Mucosa of stomach (tissue), 1 donor: ENCODE results near the gene SLC34A2.

Experiments used
- H3K27me3 ChIP-seq: one replicate; pipeline ENCODE4 v1.7.0; 2013; ENCODE audit warnings: mild to moderate bottlenecking, low read length; ENCODE audit not compliant: control insufficient read depth, insufficient read depth
- H3K36me3 ChIP-seq: one replicate; pipeline ENCODE4 v1.7.0; 2013; ENCODE audit warnings: low read length; ENCODE audit not compliant: control insufficient read depth, insufficient read depth
- H3K4me1 ChIP-seq: one replicate; pipeline ENCODE4 v1.7.0; 2013; ENCODE audit warnings: mild to moderate bottlenecking, low read length; ENCODE audit not compliant: control insufficient read depth, insufficient read depth
- H3K4me3 ChIP-seq: one replicate; pipeline ENCODE4 v1.7.0; 2013; ENCODE audit warnings: low read length
- H3K9ac ChIP-seq: one replicate; pipeline ENCODE4 v1.7.0; 2013; ENCODE audit warnings: mild to moderate bottlenecking, low read length, moderate library complexity
- H3K9me3 ChIP-seq: one replicate; pipeline ENCODE4 v1.7.0; 2013; ENCODE audit warnings: mild to moderate bottlenecking, low read length, moderate library complexity; ENCODE audit not compliant: control insufficient read depth
- donor health status: Pancreatic carcinoma.

Gene SLC34A2

DNA sequence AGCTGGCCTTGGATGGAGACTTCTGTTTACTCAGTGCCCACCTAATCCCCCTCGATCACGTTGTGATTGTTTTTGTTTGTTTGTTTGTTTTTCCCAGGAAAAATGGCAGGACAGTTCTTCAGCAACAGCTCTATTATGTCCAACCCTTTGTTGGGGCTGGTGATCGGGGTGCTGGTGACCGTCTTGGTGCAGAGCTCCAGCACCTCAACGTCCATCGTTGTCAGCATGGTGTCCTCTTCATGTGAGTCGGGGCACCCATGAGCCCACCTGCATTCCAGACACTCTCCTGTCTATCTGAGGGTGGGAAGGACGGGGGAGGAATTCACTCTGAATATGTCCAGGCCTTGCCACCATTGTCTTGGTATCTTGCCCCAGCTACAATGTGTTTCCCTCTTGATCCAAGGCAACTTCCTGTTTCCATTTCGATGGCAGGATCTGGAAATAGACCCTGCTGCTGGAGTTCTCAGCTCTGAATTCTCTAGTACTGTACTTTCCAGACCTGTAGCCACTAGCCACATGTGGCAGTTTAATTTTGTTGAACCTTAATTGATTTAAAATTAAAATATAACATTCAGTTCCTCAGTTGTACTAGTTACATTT is 10.5 kb downstream of the SLC34A2 start:
- no peak overlapping the region for H3K9ac ChIP-seq
- no peaks in the 10 kb centered on the region for H3K36me3 ChIP-seq
- H3K9me3 ChIP-seq, result no peaks in the 10 kb centered on the region
- no peaks in the 10 kb centered on the region for H3K27me3 ChIP-seq
- no peaks in the 10 kb centered on the region for H3K4me1 ChIP-seq
- H3K4me3 ChIP-seq, result no peak overlapping the region

DNA sequence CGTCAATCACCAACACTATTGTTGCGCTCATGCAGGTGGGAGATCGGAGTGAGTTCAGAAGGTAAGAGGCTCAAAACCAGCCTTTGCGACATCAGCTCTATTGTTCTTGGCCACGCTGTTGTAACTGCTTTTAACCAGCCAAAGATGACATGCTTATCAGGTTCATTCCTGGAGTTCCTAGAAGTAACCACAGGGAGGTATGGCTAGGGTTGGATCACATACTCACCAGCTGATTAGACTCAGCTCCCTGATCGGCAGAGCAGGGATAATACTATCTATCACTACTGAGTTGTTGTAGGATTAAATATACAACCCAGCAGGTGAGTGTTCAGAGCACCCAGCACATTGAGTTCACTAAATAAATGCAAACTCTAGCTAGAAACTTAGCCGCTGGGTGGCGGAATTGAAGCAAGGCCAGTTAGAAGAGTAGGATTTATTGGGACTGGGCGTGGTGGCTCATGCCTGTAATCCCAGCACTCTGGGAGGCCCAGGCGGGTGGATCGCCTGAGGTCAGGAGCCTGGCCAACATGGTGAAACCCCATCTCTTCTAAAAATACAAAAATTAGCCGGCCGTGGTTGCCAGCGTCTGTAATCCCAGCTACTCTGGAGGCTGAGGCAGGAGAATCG is 12.4 kb downstream of the SLC34A2 start:
- no peak overlapping the region for H3K4me3 ChIP-seq
- no peak overlapping the region for H3K9ac ChIP-seq
- no peaks in the 10 kb centered on the region for H3K9me3 ChIP-seq
- H3K4me1 ChIP-seq, result no peaks in the 10 kb centered on the region
- H3K27me3 ChIP-seq, result no peaks in the 10 kb centered on the region
- H3K36me3 ChIP-seq, result no peaks in the 10 kb centered on the region

DNA sequence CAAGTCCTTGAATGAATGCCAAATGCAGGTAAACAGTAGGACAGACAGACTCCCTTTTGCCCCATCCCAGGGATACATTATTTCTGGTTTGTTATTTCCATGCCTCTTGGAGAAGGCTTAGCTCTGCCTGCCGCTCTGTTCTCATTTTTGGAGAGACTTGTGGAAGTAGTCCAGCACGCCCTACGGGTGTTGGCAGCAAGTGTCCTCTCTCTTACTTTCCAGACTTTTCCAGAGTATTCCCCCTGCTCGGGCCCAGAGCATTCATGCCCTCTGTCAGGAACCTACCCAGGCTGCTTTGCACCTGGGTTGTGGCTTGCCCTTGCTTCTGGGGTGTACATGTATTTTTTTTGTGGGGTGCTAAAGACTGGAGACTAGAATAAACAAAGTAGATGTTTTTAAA is 15.3 kb downstream of the SLC34A2 start:
- no peak overlapping the region for H3K4me3 ChIP-seq
- H3K27me3 ChIP-seq, result no peaks in the 10 kb centered on the region
- H3K36me3 ChIP-seq, result no peaks in the 10 kb centered on the region
- H3K4me1 ChIP-seq, result no peaks in the 10 kb centered on the region
- no peak overlapping the region for H3K9ac ChIP-seq
- H3K9me3 ChIP-seq, result no peaks in the 10 kb centered on the region

DNA sequence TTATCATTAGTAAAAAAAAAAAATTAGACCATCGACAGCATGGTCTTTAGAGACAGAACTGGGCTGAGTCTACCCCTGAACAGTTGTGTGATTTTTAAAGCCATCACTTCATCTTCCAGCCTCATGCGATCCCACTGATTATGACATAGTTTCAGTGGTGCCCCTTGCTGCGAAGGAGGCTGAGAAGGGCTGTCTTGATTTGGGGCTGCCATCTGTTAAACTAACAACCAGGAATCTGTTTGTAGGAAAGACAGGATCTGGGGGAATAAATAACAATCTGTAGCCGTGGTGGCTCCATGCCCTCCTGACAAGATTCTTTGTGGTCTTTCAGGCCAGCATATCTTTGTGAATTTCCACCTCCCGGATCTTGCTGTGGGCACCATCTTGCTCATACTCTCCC is 17.1 kb downstream of the SLC34A2 start:
- Histone ChIP-seq H3K27me3 (no peaks in the 10 kb centered on the region), H3K9me3 (no peaks in the 10 kb centered on the region), H3K4me3 (no peak overlapping the region), H3K9ac (no peak overlapping the region), H3K4me1 (peaks cover 11% of the 10 kb centered on the region), H3K36me3 (no peaks in the 10 kb centered on the region)

DNA sequence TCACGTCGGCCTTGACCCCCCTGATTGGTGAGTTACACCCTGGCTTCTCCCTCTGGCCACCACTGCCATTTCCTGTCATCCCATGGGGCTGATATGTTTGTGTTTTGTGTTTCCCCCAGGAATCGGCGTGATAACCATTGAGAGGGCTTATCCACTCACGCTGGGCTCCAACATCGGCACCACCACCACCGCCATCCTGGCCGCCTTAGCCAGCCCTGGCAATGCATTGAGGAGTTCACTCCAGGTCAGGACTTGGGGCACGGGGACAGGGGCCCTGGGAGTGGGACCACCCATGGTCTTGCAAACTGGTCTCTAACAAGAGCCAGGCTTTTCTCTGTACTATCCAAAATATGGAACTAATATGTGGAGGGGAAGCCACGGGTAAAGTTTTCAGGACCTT is 18.7 kb downstream of the SLC34A2 start:
- no peaks in the 10 kb centered on the region for H3K9me3 ChIP-seq
- H3K4me3 ChIP-seq, result no peak overlapping the region
- peaks cover 17% of the 10 kb centered on the region for H3K4me1 ChIP-seq
- H3K9ac ChIP-seq, result no peak overlapping the region
- no peaks in the 10 kb centered on the region for H3K27me3 ChIP-seq
- H3K36me3 ChIP-seq, result no peaks in the 10 kb centered on the region

DNA sequence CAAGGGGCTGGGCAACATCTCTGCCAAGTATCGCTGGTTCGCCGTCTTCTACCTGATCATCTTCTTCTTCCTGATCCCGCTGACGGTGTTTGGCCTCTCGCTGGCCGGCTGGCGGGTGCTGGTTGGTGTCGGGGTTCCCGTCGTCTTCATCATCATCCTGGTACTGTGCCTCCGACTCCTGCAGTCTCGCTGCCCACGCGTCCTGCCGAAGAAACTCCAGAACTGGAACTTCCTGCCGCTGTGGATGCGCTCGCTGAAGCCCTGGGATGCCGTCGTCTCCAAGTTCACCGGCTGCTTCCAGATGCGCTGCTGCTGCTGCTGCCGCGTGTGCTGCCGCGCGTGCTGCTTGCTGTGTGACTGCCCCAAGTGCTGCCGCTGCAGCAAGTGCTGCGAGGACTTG is 20.6 kb downstream of the SLC34A2 start:
- H3K9ac ChIP-seq, result no peak overlapping the region
- no peaks in the 10 kb centered on the region for H3K27me3 ChIP-seq
- H3K4me3 ChIP-seq, result no peak overlapping the region
- no peaks in the 10 kb centered on the region for H3K9me3 ChIP-seq
- peaks cover 17% of the 10 kb centered on the region for H3K4me1 ChIP-seq
- no peaks in the 10 kb centered on the region for H3K36me3 ChIP-seq

DNA sequence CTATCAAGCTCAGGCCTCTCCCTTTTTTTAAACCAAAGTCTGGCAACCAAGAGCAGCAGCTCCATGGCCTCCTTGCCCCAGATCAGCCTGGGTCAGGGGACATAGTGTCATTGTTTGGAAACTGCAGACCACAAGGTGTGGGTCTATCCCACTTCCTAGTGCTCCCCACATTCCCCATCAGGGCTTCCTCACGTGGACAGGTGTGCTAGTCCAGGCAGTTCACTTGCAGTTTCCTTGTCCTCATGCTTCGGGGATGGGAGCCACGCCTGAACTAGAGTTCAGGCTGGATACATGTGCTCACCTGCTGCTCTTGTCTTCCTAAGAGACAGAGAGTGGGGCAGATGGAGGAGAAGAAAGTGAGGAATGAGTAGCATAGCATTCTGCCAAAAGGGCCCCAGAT is 21.5 kb downstream of the SLC34A2 start:
- Histone ChIP-seq H3K27me3 (no peaks in the 10 kb centered on the region), H3K4me3 (no peak overlapping the region), H3K9me3 (no peaks in the 10 kb centered on the region), H3K36me3 (no peaks in the 10 kb centered on the region), H3K4me1 (peaks cover 24% of the 10 kb centered on the region), H3K9ac (no peak overlapping the region)

DNA sequence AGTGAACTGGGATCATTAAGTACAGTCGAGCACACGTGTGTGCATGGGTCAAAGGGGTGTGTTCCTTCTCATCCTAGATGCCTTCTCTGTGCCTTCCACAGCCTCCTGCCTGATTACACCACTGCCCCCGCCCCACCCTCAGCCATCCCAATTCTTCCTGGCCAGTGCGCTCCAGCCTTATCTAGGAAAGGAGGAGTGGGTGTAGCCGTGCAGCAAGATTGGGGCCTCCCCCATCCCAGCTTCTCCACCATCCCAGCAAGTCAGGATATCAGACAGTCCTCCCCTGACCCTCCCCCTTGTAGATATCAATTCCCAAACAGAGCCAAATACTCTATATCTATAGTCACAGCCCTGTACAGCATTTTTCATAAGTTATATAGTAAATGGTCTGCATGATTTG is 22.3 kb downstream of the SLC34A2 start:
- Histone ChIP-seq H3K27me3 (no peaks in the 10 kb centered on the region), H3K36me3 (no peaks in the 10 kb centered on the region), H3K9ac (no peak overlapping the region), H3K9me3 (no peaks in the 10 kb centered on the region), H3K4me1 (peaks cover 25% of the 10 kb centered on the region), H3K4me3 (no peak overlapping the region)

DNA sequence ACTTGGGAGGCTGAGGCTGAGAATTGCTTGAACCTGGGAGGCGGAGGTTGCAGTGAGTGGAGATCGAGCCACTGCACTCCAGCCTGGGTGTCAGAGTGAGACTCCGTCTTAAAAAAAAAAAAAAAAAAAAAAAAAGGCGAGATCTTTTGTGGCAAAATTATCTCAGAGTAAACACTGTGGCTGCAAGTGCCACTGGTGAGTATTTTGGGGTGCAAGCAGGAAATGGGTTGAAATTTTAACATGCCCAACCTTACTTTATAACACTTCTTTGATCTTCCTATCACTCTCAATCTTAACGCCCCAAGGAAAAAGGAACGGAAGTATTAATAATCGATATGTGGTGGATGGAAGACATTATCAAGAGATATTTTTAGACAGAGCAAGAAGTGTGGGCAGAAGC is 32.1 kb downstream of the SLC34A2 start:
- H3K27me3 ChIP-seq, result no peaks in the 10 kb centered on the region

DNA sequence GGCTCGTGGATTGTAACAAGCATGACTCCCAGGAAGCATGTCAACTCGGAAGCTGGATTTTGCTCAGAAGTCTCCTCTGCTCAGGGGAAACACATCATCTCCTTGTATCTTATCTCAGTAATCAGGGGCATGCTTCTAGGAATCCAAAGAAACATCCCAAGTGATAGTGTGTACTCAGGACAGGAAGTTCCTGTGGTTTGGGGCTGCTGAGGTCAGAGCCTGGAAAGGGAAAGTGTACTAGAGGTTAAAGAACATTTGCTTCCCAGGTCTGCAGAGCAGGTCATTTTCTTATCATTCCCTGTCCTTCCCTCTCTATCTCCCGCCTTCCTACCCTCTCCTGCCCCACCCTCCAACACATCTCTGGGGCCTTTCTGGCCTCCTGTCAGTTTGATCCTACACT is 38.8 kb downstream of the SLC34A2 start:
- Histone ChIP-seq H3K4me3 (no peak overlapping the region), H3K27me3 (no peaks in the 10 kb centered on the region), H3K4me1 (peaks cover 5% of the 10 kb centered on the region), H3K36me3 (no peaks in the 10 kb centered on the region), H3K9ac (no peak overlapping the region), H3K9me3 (no peaks in the 10 kb centered on the region)

More for the DNA sequence above, 32.1 kb downstream of the SLC34A2 start:
- Histone ChIP-seq H3K4me1 (no peaks in the 10 kb centered on the region), H3K4me3 (no peak overlapping the region), H3K9me3 (no peaks in the 10 kb centered on the region), H3K9ac (no peak overlapping the region), H3K36me3 (no peaks in the 10 kb centered on the region)

DNA sequence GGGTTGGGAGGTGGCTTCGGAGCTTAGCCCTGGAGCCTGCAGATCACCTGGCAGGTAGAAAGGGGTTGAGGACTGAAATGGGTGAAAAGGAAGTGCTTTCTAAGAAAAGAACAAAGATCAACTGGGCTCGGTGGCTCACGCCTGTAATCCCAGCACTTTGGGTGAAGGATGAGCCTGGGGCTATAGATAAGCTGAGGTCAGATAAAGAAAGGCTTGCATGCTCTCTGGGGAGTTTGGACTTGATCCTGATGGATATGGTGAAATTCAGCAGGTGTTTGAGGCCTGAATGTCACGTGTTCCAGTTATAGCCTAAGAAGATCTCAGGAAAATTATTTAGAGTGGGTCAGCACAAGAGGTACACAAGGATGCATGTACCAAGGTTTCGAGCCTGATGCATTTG is 40.8 kb downstream of the SLC34A2 start:
- Histone ChIP-seq H3K4me1 (peaks cover 5% of the 10 kb centered on the region), H3K36me3 (no peaks in the 10 kb centered on the region), H3K9ac (no peak overlapping the region), H3K9me3 (no peaks in the 10 kb centered on the region), H3K27me3 (no peaks in the 10 kb centered on the region), H3K4me3 (no peak overlapping the region)

DNA sequence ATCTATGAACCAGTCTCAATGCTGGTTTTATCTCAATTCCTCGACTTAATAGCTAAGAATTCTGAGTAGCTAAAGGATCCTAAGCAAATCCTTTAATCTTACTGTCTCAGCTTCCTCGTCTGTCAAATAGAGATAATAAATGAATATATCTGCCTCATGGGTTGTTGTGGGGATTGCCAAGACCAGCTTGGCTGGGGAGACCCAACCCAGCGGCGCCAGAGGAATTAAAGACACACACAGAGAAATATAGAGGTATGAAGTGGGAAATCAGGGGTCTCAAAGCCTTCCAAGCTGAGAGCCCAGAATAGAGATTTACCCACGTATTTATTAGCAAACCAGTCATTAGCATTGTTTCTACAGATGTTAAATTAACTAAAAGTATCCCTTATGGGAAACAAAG is 41.9 kb downstream of the SLC34A2 start:
- Histone ChIP-seq H3K4me1 (peaks cover 5% of the 10 kb centered on the region), H3K27me3 (no peaks in the 10 kb centered on the region), H3K9me3 (no peaks in the 10 kb centered on the region), H3K4me3 (no peak overlapping the region), H3K9ac (no peak overlapping the region), H3K36me3 (no peaks in the 10 kb centered on the region)

DNA sequence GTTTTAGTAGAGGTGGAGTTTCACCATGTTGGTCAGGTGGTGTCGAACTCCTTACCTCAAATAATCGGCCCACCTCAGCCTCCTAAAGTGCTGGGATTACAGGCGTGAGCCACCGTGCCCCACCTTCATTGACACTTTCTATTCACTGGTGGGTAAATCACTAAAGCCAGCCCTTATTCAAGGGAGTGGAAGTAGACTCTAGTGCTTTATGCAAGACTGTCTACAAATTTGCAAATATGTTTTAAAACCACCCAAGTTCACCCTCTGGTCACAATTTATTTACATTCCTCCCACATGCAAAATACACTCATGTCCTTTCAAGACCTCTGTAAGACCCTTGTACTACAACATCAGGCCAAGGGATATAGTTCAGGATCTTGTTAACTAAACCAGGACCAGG is 45.0 kb downstream of the SLC34A2 start:
- Histone ChIP-seq H3K36me3 (no peaks in the 10 kb centered on the region), H3K4me3 (no peak overlapping the region), H3K4me1 (no peaks in the 10 kb centered on the region), H3K27me3 (no peaks in the 10 kb centered on the region), H3K9ac (no peak overlapping the region), H3K9me3 (no peaks in the 10 kb centered on the region)
